ENCODE measurements around the gene RPS6KB2. TPM values are rescaled to one million over a fixed set of nuclear protein-coding genes. Genes with fewer than 3 reads are reported as not detected.

Gene RPS6KB2
- total and polyA plus RNA-seq, 9 of the 15 experiments (the other 6 are each of a cell fraction or from before 2014, with no cell fraction given), result 0.42 to 122 (median 82.6) TPM

GRCh38 chr11:67420646-67421429 is 7.5 kb upstream of the RPS6KB2 start (continued):
- TF ChIP-seq, protein P1, sequence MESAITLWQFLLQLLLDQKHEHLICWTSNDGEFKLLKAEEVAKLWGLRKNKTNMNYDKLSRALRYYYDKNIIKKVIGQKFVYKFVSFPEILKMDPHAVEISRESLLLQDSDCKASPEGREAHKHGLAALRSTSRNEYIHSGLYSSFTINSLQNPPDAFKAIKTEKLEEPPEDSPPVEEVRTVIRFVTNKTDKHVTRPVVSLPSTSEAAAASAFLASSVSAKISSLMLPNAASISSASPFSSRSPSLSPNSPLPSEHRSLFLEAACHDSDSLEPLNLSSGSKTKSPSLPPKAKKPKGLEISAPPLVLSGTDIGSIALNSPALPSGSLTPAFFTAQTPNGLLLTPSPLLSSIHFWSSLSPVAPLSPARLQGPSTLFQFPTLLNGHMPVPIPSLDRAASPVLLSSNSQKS (CRISPR knock-in tag; IDR thresholded peaks at IDR 0.05), result no peak
- TF ChIP-seq PHF8 (IDR thresholded peaks at IDR 0.05; ENCODE audit: borderline replicate concordance, low read length) (peak; percentile 86; the same call in 1 of the 2 replicates), PURB (CRISPR knock-in tag; IDR thresholded peaks at IDR 0.05; ENCODE audit: low read depth) (no peak), TRIM28 (IDR thresholded peaks at IDR 0.05) (no peak), PTTG1 (tag; IDR thresholded peaks at IDR 0.05; ENCODE audit: low read depth) (no peak), ZNF354B (CRISPR knock-in tag; IDR thresholded peaks at IDR 0.05) (no peak), ZBTB43 (CRISPR knock-in tag; IDR thresholded peaks at IDR 0.05) (no peak), ZNF184 (CRISPR knock-in tag; IDR thresholded peaks at IDR 0.05) (no peak), ZNF347 (CRISPR knock-in tag; IDR thresholded peaks at IDR 0.05; ENCODE audit: low read depth) (no peak), RERE (CRISPR knock-in tag; IDR thresholded peaks at IDR 0.05; ENCODE audit: borderline replicate concordance) (no peak), BRF1 (IDR thresholded peaks at IDR 0.05; ENCODE audit: borderline replicate concordance, extremely low read depth, insufficient read length) (no peak), RBM25 (IDR thresholded peaks at IDR 0.05; ENCODE audit: low read depth, low read length, severe bottlenecking) (no peak), ZNF79 (CRISPR knock-in tag; IDR thresholded peaks at IDR 0.05; ENCODE audit: low read depth) (no peak), ZNF143 (CRISPR knock-in tag; IDR thresholded peaks at IDR 0.05) (no peak), ZNF212 (CRISPR knock-in tag; IDR thresholded peaks at IDR 0.05) (no peak), POLR3A (IDR thresholded peaks at IDR 0.05; ENCODE audit: borderline replicate concordance, extremely low read depth, insufficient read depth, insufficient read length) (no peak), POU5F1 (IDR thresholded peaks at IDR 0.05; ENCODE audit: borderline replicate concordance, low read depth, low read length, partially characterized antibody) (no peak), TAF1 (IDR thresholded peaks at IDR 0.05; ENCODE audit: control insufficient read depth, extremely low read depth, insufficient read depth, low read length, severe bottlenecking) (peak; percentile 64)
- TF ChIP-seq, protein P2, sequence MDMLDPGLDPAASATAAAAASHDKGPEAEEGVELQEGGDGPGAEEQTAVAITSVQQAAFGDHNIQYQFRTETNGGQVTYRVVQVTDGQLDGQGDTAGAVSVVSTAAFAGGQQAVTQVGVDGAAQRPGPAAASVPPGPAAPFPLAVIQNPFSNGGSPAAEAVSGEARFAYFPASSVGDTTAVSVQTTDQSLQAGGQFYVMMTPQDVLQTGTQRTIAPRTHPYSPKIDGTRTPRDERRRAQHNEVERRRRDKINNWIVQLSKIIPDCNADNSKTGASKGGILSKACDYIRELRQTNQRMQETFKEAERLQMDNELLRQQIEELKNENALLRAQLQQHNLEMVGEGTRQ (CRISPR knock-in tag; IDR thresholded peaks at IDR 0.05), result no peak

Measured in K562 (cell line).